Lung (tissue), 12 donors: ENCODE results near the gene ASF1A. TPM values are rescaled to one million over a fixed set of nuclear protein-coding genes. Genes with fewer than 3 reads are reported as not detected.
A peak's percentile ranks its signal among the peaks of the same experiment; 100 is the strongest.

Experiments
- ATAC-seq: fragments of 200-7000 bp; cut with Tn5 transposase; one replicate; pipeline ENCODE4 v1.9.1; 2020; ENCODE audit warnings: moderate number of reproducible peaks; ENCODE audit not compliant: insufficient read depth, low FRiP score
- DNase-seq, 3 donors: peaks; one replicate each; pipeline ENCODE4 v3.0.0-alpha.2; 2013 to 2017
- H3K27ac ChIP-seq, 2 donors: one replicate each; pipeline ENCODE4 v1.5.1; 2013; ENCODE audit warnings: mild to moderate bottlenecking in 2 of 2, moderate library complexity in 2 of 2, control low read depth in 1 of 2, inconsistent platforms in 1 of 2, low read depth in 1 of 2, low read length in 1 of 2
- H3K27me3 ChIP-seq, 3 donors: one replicate each; pipeline ENCODE4 v1.5.1; 2013; ENCODE audit warnings: low read length in 2 of 3; ENCODE audit not compliant: control insufficient read depth in 3 of 3, insufficient read depth in 3 of 3
- H3K36me3 ChIP-seq, 4 donors: one replicate each; pipeline ENCODE4 v1.5.1; 2013; ENCODE audit warnings: low read length in 4 of 4, mild to moderate bottlenecking in 1 of 4, moderate library complexity in 1 of 4; ENCODE audit not compliant: control insufficient read depth in 4 of 4, insufficient read depth in 4 of 4
- H3K4me1 ChIP-seq, 5 donors: one replicate each; pipeline ENCODE4 v1.5.1; 2013; ENCODE audit warnings: low read length in 5 of 5, mild to moderate bottlenecking in 2 of 5, moderate library complexity in 1 of 5; ENCODE audit not compliant: control insufficient read depth in 5 of 5, insufficient read depth in 5 of 5
- H3K4me3 ChIP-seq: one replicate; pipeline ENCODE4 v1.5.1; 2013; ENCODE audit warnings: mild to moderate bottlenecking, control low read depth, moderate library complexity
- H3K9ac ChIP-seq, 2 donors: one replicate each; pipeline ENCODE4 v1.5.1; 2013; ENCODE audit warnings: low read length in 2 of 2, control low read depth in 1 of 2; ENCODE audit not compliant: insufficient read depth in 1 of 2
- H3K9me3 ChIP-seq, 4 donors: one replicate each; pipeline ENCODE4 v1.5.1; 2013; ENCODE audit warnings: low read length in 3 of 4, mild to moderate bottlenecking in 1 of 4, moderate library complexity in 1 of 4; ENCODE audit not compliant: control insufficient read depth in 4 of 4, insufficient read depth in 3 of 4
- CTCF ChIP-seq: IDR thresholded peaks from 2 replicates; pipeline ENCODE4 v1.5.1; 2012; ENCODE audit warnings: mild to moderate bottlenecking; ENCODE audit errors: control extremely low read depth, extremely low read depth
- WGBS, 2 donors: extraction: QIAGEN DNeasy Blood & Tissue Kit; methylation state at CpG; one replicate each; pipeline ENCODE4 v1.1.7; 2013; 5-methylcytosine and 5-hydroxymethylcytosine counted together
- polyA plus RNA-seq, 2 donors: library from polyadenylated mRNA; stranded (reverse); fragments of 200-250 nt; gene quantifications; one replicate each; pipeline ENCODE4 v1.2.1, GENCODE V29; 2013
- total RNA-seq, 2 donors: library from RNA; depleted of rRNA in 1 of 2; stranded (reverse); fragments of >200 nt in 1 of 2; gene quantifications; one replicate each; pipeline ENCODE4 v1.2.1, GENCODE V29; 2014 to 2021
- donor health status: control.
- donor health status: control.
- donor health status: Bipolar disorder and iron deficiency.
- donor health status: healthy.
- donor health status: DM: yes; HTN: yes; CAD: no.

ASF1A gene
- total and polyA plus RNA-seq, 4 donors, result 8.9 to 32.9 (median 23.9) TPM

GRCh38 chr6:118875672-118876071 is 18.3 kb upstream of the ASF1A start:
- Histone ChIP-seq H3K4me3 (no peak overlapping the region), H3K27me3 (no peaks in the 10 kb centered on the region), H3K4me1 (peaks cover 0 to 15% (median 0%) of the 10 kb centered on the region in 5 donors), H3K27ac (no peak overlapping the region), H3K9me3 (no peaks in the 10 kb centered on the region), H3K9ac (no peak overlapping the region), H3K36me3 (no peaks in the 10 kb centered on the region)
- 69 to 79% methylated on average over 2 of the region's 2 CpGs for WGBS, 2 donors
- DNase-seq (no peak), ATAC-seq (no peak)
- TF ChIP-seq CTCF, result no peak

- no peak overlapping the region for H3K4me3 ChIP-seq
- H3K4me1 ChIP-seq, result peaks cover 0 to 15% (median 0%) of the 10 kb centered on the region in 5 donors
- H3K27ac ChIP-seq, result no peak overlapping the region
- ATAC-seq (no peak), DNase-seq (no peak)
- TF ChIP-seq CTCF, result no peak
- H3K36me3 ChIP-seq, result no peaks in the 10 kb centered on the region
- H3K27me3 ChIP-seq, result no peaks in the 10 kb centered on the region
- WGBS, 2 donors, result 91 to 94% methylated on average over 1 of the region's 1 CpG
- H3K9ac ChIP-seq, result no peak overlapping the region
- no peaks in the 10 kb centered on the region for H3K9me3 ChIP-seq
Measured at GRCh38 chr6:118876198-118876597, 17.8 kb upstream of the ASF1A start.

- no peak overlapping the region for H3K9ac ChIP-seq
- no peaks in the 10 kb centered on the region for H3K27me3 ChIP-seq
- no peaks in the 10 kb centered on the region for H3K36me3 ChIP-seq
- DNase-seq (peak in 2 of 3 donors; percentile 46), ATAC-seq (no peak)
- no peaks in the 10 kb centered on the region for H3K9me3 ChIP-seq
- H3K27ac ChIP-seq, result no peak overlapping the region
- peaks cover 0 to 15% (median 0%) of the 10 kb centered on the region in 5 donors for H3K4me1 ChIP-seq
- TF ChIP-seq CTCF, result no peak
- H3K4me3 ChIP-seq, result no peak overlapping the region
Measured at GRCh38 chr6:118876814-118877213, 17.1 kb upstream of the ASF1A start.

GRCh38 chr6:118877806-118878205 is 16.1 kb upstream of the ASF1A start:
- Histone ChIP-seq H3K9ac (no peak overlapping the region), H3K36me3 (no peaks in the 10 kb centered on the region), H3K9me3 (no peaks in the 10 kb centered on the region), H3K27me3 (no peaks in the 10 kb centered on the region), H3K4me1 (peaks cover 0 to 15% (median 2%) of the 10 kb centered on the region in 5 donors), H3K4me3 (no peak overlapping the region), H3K27ac (no peak overlapping the region)
- DNase-seq (no peak), ATAC-seq (no peak)
- no peak for TF ChIP-seq CTCF
- WGBS, 2 donors, result 94 to 96% methylated on average over 2 of the region's 2 CpGs
